Stimulated activated effector memory CD8-positive, alpha-beta T cell treated with anti-CD3 and anti-CD28 coated beads, Interleukin-12 subunit alpha, Interleukin-12 subunit beta, amount 100 ng/mL, for 72 hours (primary cell): ENCODE measurements around the gene FHOD1.

Experiments used
- ATAC-seq: fragments of 150-1000 bp; cut with Tn5 transposase; 2 replicates; pipeline ENCODE4 v1.10.0; 2021
- DNase-seq, 2 donors: peaks; one replicate each; pipeline ENCODE4 v3.0.0; 2021 to 2022; ENCODE audit warnings: low spot score in 2 of 2
- H3K27ac Mint-ChIP-seq: one replicate; pipeline ENCODE4 v1.8.0; 2022; ENCODE audit warnings: mild to moderate bottlenecking, mixed read lengths
- H3K36me3 Mint-ChIP-seq: one replicate; pipeline ENCODE4 v1.8.0; 2022; ENCODE audit warnings: mild to moderate bottlenecking, mixed read lengths
- H3K4me1 Mint-ChIP-seq: one replicate; pipeline ENCODE4 v1.8.0; 2022; ENCODE audit warnings: mixed read lengths
- H3K4me3 Mint-ChIP-seq: one replicate; pipeline ENCODE4 v1.8.0; 2022; ENCODE audit warnings: mild to moderate bottlenecking, mixed read lengths
- H3K9me3 Mint-ChIP-seq: one replicate; pipeline ENCODE4 v1.8.0; 2022; ENCODE audit warnings: mixed read lengths

The FHOD1 gene

GRCh38 chr16:67247192-67248072 lies at the start of gene FHOD1:
Gene FHOD1, minus strand, starts transcription at chr16:67247481. Its CDS starts 71 bp downstream, at chr16:67247410.
- peak within 1 kb of the TSS; percentile 96 for H3K27ac Mint-ChIP-seq
- DNase-seq (peak; percentile 98 to 100), ATAC-seq (peak; percentile 77)
- peak within 1 kb of the TSS; percentile 86 for H3K4me3 Mint-ChIP-seq
- peaks cover 48% of the 10 kb centered on the region for H3K4me1 Mint-ChIP-seq
- H3K9me3 Mint-ChIP-seq = no peaks in the 10 kb centered on the region
- H3K36me3 Mint-ChIP-seq = peaks cover 19% of the 10 kb centered on the region

- peaks cover 14% of the 10 kb centered on the region for H3K4me1 Mint-ChIP-seq
- no peak overlapping the region for H3K4me3 Mint-ChIP-seq
- DNase-seq (no peak), ATAC-seq (no peak)
- H3K27ac Mint-ChIP-seq = peak overlapping the region; percentile 13
- no peaks in the 10 kb centered on the region for H3K9me3 Mint-ChIP-seq
- H3K36me3 Mint-ChIP-seq = no peaks in the 10 kb centered on the region
Observed at GRCh38 chr16:67296420-67296819, 49.1 kb upstream of the FHOD1 start.

- Mint-ChIP-seq H3K27ac (peak overlapping the region; percentile 76), H3K36me3 (no peaks in the 10 kb centered on the region), H3K9me3 (no peaks in the 10 kb centered on the region), H3K4me3 (no peak overlapping the region), H3K4me1 (peaks cover 23% of the 10 kb centered on the region)
- DNase-seq (no peak), ATAC-seq (no peak)
Observed at GRCh38 chr16:67294938-67295361, 47.7 kb upstream of the FHOD1 start.

GRCh38 chr16:67294171-67294757 lies 47.0 kb upstream of the FHOD1 start:
- H3K4me1 Mint-ChIP-seq = peaks cover 30% of the 10 kb centered on the region
- DNase-seq (no peak), ATAC-seq (no peak)
- peak overlapping the region; percentile 76 for H3K27ac Mint-ChIP-seq
- no peak overlapping the region for H3K4me3 Mint-ChIP-seq
- H3K9me3 Mint-ChIP-seq = no peaks in the 10 kb centered on the region
- H3K36me3 Mint-ChIP-seq = no peaks in the 10 kb centered on the region

GRCh38 chr16:67291461-67291860 lies 44.2 kb upstream of the FHOD1 start:
- no peak for ATAC-seq

GRCh38 chr16:67287960-67288359 lies 40.7 kb upstream of the FHOD1 start:
- ATAC-seq = no peak
- peaks cover 26% of the 10 kb centered on the region for H3K4me1 Mint-ChIP-seq
- no peak overlapping the region for H3K4me3 Mint-ChIP-seq
- no peaks in the 10 kb centered on the region for H3K9me3 Mint-ChIP-seq
- no peaks in the 10 kb centered on the region for H3K36me3 Mint-ChIP-seq
- H3K27ac Mint-ChIP-seq = no peak overlapping the region
- DNase-seq = no peak

More at GRCh38 chr16:67291461-67291860, 44.2 kb upstream of the FHOD1 start:
- H3K4me1 Mint-ChIP-seq = peaks cover 31% of the 10 kb centered on the region
- peak overlapping the region; percentile 86 for H3K27ac Mint-ChIP-seq
- no peak overlapping the region for H3K4me3 Mint-ChIP-seq
- H3K36me3 Mint-ChIP-seq = no peaks in the 10 kb centered on the region
- H3K9me3 Mint-ChIP-seq = no peaks in the 10 kb centered on the region
- DNase-seq = no peak

- no peak for ATAC-seq
- no peak for DNase-seq
- H3K27ac Mint-ChIP-seq = peak overlapping the region; percentile 85
- H3K4me1 Mint-ChIP-seq = peaks cover 18% of the 10 kb centered on the region
- no peaks in the 10 kb centered on the region for H3K36me3 Mint-ChIP-seq
- H3K9me3 Mint-ChIP-seq = no peaks in the 10 kb centered on the region
- no peak overlapping the region for H3K4me3 Mint-ChIP-seq
Observed at GRCh38 chr16:67286441-67287235, 39.4 kb upstream of the FHOD1 start.

GRCh38 chr16:67284699-67285646 lies 37.7 kb upstream of the FHOD1 start:
- H3K27ac Mint-ChIP-seq = peak overlapping the region; percentile 84
- no peak for DNase-seq
- H3K9me3 Mint-ChIP-seq = no peaks in the 10 kb centered on the region
- ATAC-seq = no peak
- peaks cover 8% of the 10 kb centered on the region for H3K4me1 Mint-ChIP-seq
- no peak overlapping the region for H3K4me3 Mint-ChIP-seq
- no peaks in the 10 kb centered on the region for H3K36me3 Mint-ChIP-seq

- H3K36me3 Mint-ChIP-seq = no peaks in the 10 kb centered on the region
- H3K4me1 Mint-ChIP-seq = no peaks in the 10 kb centered on the region
- DNase-seq = no peak
- no peak overlapping the region for H3K4me3 Mint-ChIP-seq
- ATAC-seq = no peak
- no peaks in the 10 kb centered on the region for H3K9me3 Mint-ChIP-seq
- H3K27ac Mint-ChIP-seq = peak overlapping the region; percentile 58
Observed at GRCh38 chr16:67283826-67284555, 36.7 kb upstream of the FHOD1 start.

- no peaks in the 10 kb centered on the region for H3K4me1 Mint-ChIP-seq
- DNase-seq = no peak
- peak overlapping the region; percentile 58 for H3K27ac Mint-ChIP-seq
- H3K36me3 Mint-ChIP-seq = no peaks in the 10 kb centered on the region
- H3K9me3 Mint-ChIP-seq = no peaks in the 10 kb centered on the region
- ATAC-seq = no peak
- H3K4me3 Mint-ChIP-seq = no peak overlapping the region
Observed at GRCh38 chr16:67283039-67283825, 36.0 kb upstream of the FHOD1 start.

- Mint-ChIP-seq H3K36me3 (peaks cover 3% of the 10 kb centered on the region), H3K4me1 (peaks cover 6% of the 10 kb centered on the region), H3K9me3 (no peaks in the 10 kb centered on the region), H3K27ac (no peak overlapping the region), H3K4me3 (no peak overlapping the region)
- DNase-seq (no peak), ATAC-seq (no peak)
Observed at GRCh38 chr16:67282447-67282805, 35.1 kb upstream of the FHOD1 start.

- peaks cover 11% of the 10 kb centered on the region for H3K4me1 Mint-ChIP-seq
Observed at GRCh38 chr16:67281536-67282446, 34.5 kb upstream of the FHOD1 start.

More at GRCh38 chr16:67281536-67282446, 34.5 kb upstream of the FHOD1 start:
- no peaks in the 10 kb centered on the region for H3K9me3 Mint-ChIP-seq
- DNase-seq (no peak), ATAC-seq (no peak)
- H3K36me3 Mint-ChIP-seq = peaks cover 10% of the 10 kb centered on the region
- H3K4me3 Mint-ChIP-seq = no peak overlapping the region
- H3K27ac Mint-ChIP-seq = peak overlapping the region; percentile 58
